Measurements from ENCODE around the gene PIK3C3.
"Not testable (repeated sequence)": the region's sequence is repeated elsewhere in the genome, so short reads cannot be mapped to it uniquely, and the experiment has no call there.

PIK3C3 gene

DNA sequence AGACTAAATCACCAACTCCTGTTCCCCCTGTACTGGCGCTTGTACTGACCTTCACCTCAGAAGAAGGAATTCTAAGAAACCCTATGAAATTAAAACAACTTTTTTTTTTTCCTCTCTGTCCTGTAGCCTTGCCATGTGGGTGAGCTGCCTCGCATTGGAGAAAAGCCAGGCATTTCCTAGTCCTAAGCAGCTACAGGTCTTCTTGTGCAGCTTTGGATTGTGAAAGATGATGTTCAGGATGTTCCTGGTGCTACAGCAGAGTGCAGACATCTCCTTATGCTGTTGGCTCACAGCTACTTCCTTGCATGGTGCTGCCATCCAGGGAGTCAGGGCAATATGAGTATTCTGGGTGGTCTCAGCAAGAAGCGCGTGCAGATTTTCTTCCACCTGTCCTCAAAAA is 11.9 kb downstream of the PIK3C3 start:
- no peak for DNase-seq (ENCODE audit: low spot score)

- DNase-seq (ENCODE audit: low spot score), result no peak
Observed at GRCh38 chr18:41967680-41968079, 12.6 kb downstream of the PIK3C3 start.

- no peak for DNase-seq (ENCODE audit: low spot score)
Observed at GRCh38 chr18:41969881-41970280, 14.8 kb downstream of the PIK3C3 start.

- no peak for DNase-seq (ENCODE audit: low spot score)
Observed at GRCh38 chr18:41972067-41972925, 17.3 kb downstream of the PIK3C3 start.

DNA sequence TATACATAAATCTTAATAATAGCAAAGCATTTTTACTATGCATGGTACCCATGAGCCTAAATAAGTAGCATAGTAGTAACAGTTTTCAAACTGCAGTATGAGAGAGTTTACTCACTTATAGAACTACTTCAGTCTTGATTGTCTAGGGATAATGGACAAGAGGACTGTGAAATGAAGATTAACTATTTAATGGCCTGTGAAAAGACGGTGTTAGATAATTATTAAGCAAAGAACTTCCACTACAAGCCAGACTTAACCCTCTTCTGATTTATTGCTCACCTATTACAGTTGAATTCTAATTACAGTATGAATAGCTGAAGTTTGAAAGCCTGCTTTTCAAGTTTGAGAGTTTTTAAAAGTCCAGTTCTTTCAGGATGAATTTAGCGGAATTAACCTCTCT is 18.9 kb downstream of the PIK3C3 start:
- no peak for DNase-seq (ENCODE audit: low spot score)

GRCh38 chr18:41974796-41975201 is 19.8 kb downstream of the PIK3C3 start:
- no peak for DNase-seq (ENCODE audit: low spot score)

GRCh38 chr18:41975284-41975683 is 20.2 kb downstream of the PIK3C3 start:
- no peak for DNase-seq (ENCODE audit: low spot score)

DNA sequence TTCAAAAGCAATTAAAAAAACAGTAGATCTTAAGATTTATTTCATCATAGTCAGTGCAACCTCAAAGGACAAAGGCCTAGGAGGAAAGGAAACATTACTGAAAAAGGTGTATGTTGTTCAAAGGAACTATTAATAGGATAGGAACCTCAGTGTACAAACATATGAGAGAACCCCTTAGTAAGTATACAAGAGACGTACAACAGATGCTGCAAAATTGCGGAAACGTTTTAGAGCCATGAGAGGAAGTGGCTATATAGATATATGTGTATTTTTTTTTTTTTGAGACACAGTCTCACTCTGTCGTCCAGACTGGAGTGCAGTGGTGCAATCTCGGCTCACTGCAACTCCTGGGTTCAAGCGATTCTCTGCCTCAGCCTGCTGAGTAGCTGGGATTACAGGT is 22.2 kb downstream of the PIK3C3 start:
- no peak for DNase-seq (ENCODE audit: low spot score)

GRCh38 chr18:41982942-41983660 is 28.1 kb downstream of the PIK3C3 start:
- no peak for DNase-seq (ENCODE audit: low spot score)

GRCh38 chr18:41985914-41986313 is 30.9 kb downstream of the PIK3C3 start:
- DNase-seq (ENCODE audit: low spot score), result no peak

DNA sequence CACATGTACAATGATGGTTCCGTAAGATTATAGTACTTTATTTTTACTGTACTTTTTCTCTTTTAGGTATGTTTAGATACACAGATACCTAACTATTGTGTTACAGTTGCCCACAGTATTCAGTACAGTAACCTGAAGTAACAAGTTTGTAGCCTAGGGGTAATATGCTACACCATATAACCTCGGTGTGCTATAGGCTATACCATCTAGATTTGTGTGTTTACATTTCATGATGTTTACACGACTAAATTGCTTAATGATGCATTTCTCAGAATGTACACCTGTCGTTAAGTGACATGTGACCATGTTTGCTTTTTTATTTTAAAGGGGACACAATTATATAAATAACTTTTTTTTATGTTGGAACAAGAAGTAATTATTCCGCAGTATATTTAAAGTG is 34.5 kb downstream of the PIK3C3 start:
- no peak for DNase-seq (ENCODE audit: low spot score)

DNA sequence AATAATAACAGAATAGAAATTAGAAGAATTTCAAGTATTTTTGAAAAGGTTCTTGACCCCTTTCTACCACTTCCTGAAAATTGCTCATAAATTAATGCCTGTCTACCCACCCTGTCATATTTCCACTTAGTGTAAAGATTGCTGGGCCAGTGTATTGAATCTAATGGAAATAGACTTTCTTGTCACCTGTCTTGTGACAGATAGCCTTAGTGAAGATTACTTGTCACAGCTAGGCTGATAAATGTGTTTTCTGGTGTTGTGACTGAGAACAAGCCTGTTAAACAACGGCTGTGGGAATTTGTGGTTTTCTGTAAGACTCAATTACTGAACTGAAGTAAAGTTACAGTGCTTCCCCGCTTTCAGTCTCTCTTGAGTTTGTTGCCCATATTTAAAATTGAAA is 37.0 kb downstream of the PIK3C3 start:
- DNase-seq (ENCODE audit: low spot score), result no peak

GRCh38 chr18:41992703-41993102 is 37.7 kb downstream of the PIK3C3 start:
- DNase-seq (ENCODE audit: low spot score), result no peak

- DNase-seq (ENCODE audit: low spot score), result no peak
Observed at GRCh38 chr18:41993151-41993550, 38.1 kb downstream of the PIK3C3 start.

GRCh38 chr18:41996020-41996419 is 41.0 kb downstream of the PIK3C3 start:
- no peak for DNase-seq (ENCODE audit: low spot score)

- DNase-seq (ENCODE audit: low spot score), result no peak
Observed at GRCh38 chr18:41999751-42000150, 44.7 kb downstream of the PIK3C3 start.

DNA sequence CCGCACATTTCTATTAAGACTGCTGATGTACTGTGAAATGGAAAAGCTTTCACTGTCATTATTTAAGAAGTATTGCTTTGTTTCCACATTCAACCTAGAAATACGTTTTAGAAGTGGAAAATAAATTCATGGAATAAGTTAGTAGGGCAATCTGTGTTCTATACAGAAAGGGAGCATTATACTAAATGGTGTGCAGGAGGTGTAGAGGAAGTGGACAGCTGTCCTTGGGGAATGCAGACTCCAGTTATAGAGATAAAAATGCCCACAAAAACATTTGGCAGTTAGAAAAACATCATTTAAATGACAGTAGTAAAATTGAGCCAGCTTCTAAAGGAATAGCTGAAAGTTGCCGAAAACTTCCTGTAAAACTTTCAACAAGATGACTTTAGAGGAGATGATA is 46.8 kb downstream of the PIK3C3 start:
- DNase-seq (ENCODE audit: low spot score), result no peak

DNA sequence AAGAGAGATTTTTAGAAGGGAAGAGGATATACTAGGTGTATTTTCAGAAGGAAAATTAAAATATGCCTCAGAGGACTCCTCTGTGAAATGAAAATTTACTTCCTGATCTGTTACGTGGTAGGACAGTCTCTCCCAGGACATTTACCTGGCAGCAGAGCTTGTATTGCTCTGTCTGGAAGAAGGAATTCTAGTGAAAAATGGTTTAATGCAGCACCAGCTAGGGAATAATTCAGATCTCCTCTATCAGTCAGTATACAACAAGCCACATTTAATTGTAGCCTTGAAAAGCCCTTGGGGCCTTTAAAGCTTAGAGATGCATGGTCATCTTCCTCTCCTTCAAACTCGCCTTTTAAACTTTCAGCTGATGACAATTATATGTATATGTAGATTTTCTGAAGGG is 49.6 kb downstream of the PIK3C3 start:
- DNase-seq (ENCODE audit: low spot score), result no peak

DNA sequence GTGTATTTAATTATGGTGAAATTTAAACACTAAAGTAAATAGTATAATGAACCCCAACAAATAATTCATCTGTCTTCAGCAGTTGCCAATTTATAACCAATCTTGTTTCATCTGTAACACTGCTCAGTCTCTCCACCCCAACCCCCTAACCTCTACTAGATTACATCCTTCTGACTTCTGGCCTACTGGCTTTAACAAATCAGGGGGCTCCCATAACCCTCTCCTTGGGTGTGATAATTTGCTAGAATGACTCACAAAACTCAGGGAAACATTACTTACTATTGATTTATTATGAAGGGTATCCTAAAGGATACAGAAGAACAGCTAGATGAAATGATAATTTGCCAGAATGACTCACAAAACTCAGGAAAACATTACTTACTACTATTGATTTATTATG is 50.7 kb downstream of the PIK3C3 start:
- no peak for DNase-seq (ENCODE audit: low spot score)

DNA sequence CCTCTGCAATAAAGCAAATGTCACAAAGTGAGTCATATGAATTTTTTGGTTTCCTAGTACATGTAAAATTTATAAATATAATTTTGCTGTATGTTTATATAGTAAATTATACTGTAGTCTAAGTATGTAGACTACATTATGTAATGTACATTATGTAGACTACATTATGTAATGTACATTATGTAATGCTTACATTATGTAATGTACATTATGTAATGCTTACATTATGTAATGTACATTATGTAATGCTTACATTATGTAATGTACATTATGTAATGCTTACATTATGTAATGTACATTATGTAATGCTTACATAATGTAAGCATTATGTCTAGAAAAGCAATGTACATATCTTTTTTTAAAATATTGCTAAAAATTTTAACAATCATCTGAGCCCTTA is 54.4 kb downstream of the PIK3C3 start:
- not testable (repeated sequence) for DNase-seq (ENCODE audit: low spot score)

GRCh38 chr18:42011053-42011452 is 56.0 kb downstream of the PIK3C3 start:
- DNase-seq (ENCODE audit: low spot score), result no peak

GRCh38 chr18:42018831-42019230 is 63.8 kb downstream of the PIK3C3 start:
- no peak for DNase-seq (ENCODE audit: low spot score)

DNA sequence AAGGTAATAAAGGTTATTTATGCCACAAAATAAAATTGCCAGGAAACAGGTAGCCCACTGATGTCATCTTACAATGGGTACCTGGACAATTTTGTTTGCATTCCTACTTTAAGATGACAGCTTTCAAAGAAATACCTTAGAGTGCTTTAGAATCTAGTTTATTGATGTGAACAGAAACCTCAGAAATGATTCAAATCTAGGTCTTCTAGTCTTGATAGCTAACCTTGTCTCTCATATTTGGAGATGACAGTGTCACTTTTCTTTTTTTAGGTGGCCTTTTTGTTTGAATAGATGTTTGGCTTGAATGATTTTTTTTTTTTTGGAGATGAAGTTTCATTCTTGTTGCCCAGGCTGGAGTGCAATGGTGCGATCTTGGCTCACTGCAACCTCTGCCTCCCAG is 69.1 kb downstream of the PIK3C3 start:
- DNase-seq (ENCODE audit: low spot score), result no peak

DNA sequence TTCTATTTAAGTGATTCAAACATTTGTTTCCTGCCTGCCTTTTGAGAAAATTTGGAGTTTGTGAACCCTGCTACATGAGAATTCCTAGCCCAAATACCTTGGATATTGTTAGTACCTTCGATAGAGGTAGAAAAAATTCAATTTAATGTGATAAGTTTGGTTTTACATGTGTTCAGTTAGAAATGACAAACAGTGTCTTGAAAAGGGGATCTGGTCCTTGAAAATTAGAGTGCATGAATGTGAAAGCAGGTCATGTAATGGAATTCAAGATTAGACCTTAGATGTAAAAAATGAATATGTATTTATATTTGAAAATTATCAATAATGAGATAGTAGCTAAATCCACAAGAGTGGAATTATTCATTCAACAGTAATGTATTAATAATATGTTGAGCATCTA is 70.5 kb downstream of the PIK3C3 start:
- DNase-seq (ENCODE audit: low spot score), result no peak

All from SW480 (cell line).